ENCODE results near the gene PRR12.
"Not testable (repeated sequence)": the region's sequence is repeated elsewhere in the genome, so short reads cannot be mapped to it uniquely, and the experiment has no call there.

Gene PRR12

DNA sequence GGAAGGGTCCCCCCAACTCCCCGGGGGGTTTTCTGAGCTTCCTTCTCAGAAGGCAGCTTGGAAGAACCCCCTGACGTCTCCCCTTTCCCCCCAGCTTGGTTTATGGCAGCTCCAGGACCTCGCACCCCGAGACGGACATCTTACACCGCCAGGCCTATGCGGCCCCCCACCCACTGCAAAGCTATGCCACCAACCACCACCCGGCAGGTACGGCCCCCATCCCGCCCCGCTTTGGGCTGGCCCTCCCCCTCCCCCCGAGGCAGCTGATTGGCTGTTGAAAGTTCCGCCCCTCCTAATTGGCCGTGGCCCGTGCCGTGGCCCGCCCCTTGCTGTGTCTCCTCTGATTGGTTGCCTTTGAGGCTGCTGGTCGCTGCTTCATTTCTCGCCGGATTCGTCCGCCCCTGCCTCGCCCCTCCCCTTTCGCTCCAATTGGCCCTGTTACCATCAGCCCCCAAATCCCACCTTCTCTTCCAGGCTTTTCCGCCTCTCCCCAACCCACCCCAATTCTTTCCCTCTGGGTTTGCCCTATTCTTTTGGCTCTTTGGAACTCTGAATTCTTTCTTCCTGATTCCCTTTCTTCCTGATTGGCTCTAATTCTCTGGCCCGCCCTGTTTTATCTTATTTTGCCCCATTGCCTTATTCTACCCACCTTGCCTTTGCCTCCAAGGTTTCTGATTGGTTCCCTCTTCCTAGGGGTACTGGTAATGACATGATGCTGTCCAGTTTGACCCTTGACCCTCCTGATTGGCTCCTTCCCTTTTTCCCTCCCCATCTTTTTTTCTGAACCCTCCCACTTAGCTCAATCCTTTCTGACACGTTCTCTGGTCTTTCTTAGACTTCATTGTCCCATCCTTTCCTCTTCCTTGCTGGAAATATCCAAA lies 2.5 kb downstream of the PRR12 start:
- peak; percentile 76 for DNase-seq

DNA sequence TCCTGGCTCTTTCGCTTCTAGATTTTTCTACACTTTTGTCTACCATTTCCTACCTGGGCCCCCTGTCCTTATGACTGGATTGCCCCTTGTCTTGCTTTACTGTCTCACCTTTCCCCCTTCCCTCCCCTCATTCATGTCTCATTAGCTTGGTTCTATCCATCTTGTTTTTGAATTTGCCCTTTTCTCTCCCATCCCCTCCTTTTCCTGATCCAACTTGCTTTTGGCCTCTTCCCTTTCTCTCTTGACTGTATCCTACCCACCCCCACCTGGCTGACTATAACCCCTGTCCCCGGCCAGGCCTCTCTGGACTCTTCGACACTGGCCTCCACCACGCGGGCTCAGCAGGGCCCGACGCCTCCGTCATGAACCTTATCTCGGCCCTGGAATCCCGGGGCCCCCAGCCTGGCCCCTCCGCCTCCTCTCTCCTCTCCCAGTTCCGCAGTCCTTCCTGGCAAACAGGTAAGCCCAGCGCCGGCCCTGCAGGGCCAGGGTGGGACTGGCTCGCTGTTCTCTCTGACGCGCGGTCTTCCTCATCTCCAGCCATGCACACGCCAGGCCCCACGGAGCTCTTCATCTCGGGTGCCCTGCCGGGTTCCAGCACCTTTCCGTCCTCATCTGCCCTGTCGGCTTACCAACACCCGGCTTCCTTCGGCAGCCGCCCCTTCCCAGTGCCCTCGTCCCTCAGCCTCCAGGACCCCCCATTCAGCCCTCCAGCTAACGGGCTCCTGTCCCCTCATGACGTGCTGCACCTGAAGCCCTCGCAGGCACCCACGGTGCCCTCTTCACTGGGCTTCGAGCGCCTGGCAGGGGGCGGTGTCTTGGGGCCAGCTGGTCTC lies 3.4 kb downstream of the PRR12 start:
- no peak for DNase-seq

DNA sequence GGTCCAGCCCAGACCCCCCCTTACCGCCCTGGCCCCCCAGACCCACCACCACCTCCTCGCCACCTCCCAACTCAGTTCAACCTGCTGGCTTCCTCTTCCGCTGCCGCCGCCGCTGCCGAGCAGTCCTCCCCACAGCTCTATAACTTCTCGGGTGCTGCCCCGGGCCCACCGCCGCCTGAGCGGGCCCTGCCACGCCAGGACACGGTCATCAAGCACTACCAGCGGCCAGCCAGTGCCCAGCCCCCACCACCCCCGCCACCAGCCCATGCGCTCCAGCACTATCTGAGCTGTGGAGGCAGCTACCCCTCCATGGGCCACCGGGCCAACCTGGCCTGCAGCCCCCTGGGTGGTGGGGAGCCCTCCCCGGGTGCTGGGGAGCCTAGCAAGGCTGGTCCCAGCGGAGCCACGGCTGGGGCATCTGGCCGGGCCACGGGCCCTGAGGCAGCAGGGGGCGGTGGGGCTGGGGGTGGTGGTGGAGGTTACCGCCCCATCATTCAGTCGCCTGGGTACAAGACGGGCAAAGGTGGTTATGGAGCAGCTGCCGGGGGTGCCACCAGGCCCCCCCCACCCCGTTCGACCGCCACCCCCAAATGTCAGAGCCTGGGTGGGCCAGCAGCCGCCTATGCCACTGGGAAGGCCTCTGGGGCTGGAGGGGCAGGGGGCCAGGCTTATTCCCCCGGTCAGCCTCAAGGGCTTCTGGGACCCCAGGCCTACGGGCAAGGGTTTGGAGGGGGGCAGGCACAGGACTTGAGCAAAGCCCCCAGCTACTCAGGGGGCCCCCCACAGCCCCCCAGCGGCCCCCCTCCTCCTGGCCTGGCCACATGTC lies 4.2 kb downstream of the PRR12 start:
- no peak for DNase-seq

DNA sequence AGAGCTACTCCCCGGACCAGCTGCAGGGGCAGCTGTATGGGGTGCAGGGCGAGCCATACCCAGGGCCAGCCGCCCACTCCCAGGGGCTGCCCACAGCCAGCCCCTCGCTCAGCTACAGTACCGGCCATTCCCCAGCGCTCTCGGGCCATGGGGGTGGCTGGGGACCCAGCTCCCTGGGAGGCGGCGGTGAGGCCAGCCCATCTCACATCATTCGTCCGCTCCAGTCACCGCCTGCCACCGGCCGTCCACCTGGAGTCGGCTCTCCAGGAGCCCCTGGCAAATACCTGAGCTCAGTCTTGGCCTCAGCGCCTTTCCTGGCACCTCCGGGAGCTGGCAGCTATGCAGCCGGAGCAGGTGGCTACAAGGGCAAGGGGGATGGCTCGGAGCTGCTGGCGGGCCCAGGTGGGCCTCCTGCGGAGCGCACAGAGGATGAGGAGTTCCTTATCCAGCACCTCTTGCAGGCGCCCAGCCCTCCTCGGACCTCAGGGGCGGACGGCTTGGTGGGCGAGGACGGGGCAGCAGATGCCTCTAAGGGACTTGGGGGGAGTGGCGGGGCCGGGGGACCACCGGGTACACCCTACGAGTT lies 4.9 kb downstream of the PRR12 start:
- no peak for DNase-seq

DNA sequence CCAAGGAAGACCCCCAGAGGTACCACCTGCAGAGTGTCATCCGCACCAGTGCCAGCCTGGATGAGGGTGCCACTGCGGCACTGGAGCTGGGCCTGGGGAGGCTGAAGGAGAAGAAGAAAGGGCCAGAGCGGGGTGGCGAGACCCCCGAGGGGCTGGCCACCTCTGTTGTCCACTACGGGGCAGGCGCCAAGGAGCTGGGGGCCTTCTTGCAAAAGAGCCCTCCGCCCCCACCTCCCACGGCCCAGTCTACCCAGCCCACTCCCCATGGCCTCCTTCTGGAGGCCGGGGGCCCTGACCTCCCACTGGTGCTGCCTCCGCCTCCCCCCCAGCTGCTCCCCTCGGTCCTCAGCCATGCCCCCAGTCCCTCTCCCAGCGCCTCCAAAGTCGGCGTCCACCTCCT lies 5.4 kb downstream of the PRR12 start:
- DNase-seq = no peak

DNA sequence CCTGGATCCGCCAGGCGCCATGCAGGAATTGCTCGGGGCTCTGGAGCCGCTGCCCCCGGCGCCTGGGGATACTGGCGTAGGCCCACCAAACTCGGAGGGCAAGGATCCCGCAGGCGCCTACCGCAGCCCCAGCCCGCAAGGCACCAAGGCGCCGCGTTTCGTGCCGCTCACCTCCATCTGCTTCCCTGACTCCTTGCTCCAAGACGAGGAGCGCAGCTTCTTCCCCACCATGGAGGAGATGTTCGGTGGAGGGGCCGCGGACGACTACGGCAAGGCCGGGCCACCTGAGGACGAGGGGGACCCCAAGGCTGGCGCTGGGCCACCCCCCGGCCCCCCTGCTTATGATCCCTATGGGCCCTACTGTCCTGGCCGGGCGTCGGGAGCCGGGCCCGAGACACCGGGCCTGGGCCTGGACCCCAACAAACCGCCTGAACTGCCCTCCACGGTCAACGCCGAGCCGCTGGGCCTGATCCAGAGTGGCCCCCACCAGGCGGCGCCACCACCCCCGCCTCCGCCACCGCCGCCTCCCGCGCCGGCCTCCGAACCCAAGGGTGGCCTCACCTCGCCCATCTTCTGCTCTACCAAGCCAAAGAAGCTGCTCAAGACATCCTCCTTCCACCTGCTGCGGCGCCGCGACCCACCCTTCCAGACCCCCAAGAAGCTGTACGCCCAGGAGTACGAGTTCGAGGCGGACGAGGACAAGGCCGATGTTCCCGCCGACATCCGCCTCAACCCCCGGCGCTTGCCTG lies 6.1 kb downstream of the PRR12 start:
- no peak for DNase-seq

DNA sequence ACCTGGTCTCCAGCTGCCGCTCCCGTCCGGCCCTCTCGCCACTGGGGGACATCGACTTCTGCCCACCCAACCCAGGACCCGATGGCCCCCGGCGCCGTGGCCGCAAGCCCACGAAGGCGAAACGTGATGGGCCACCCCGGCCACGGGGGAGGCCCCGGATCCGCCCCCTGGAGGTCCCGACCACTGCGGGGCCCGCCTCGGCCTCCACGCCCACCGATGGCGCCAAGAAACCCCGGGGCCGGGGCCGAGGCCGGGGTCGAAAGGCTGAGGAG lies 6.7 kb downstream of the PRR12 start:
- DNase-seq = no peak

DNA sequence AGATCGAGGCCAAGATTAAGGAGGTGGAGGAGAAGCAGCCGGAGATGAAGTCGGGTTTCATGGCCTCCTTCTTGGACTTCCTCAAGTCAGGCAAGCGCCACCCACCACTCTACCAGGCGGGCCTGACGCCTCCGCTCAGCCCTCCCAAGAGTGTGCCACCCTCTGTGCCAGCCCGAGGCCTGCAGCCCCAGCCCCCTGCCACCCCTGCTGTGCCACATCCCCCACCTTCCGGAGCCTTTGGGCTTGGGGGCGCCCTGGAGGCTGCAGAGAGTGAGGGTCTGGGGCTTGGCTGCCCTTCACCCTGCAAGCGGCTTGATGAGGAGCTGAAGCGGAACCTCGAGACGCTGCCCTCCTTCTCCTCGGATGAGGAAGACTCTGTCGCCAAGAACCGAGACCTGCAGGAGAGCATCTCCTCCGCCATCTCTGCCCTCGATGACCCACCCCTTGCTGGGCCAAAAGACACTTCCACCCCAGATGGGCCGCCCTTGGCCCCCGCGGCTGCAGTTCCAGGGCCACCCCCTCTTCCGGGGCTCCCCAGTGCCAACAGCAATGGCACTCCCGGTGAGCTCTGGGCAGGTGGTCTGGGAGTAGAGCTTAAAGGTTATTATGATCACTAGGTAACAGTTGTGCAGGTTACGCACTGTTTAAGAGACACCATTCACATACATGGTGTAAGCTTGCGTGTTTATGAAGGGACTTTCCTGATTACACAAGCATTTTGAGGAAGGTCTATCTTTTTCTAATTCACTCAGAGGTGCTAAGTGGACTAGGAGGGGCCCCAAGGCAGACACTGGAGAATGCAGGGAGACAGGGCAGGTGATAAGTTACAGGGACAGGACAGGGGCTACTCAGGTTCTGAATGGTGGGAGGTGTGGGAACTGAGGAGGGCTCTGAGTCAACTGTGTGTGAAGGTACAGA lies 8.7 kb downstream of the PRR12 start:
- DNase-seq = no peak

DNA sequence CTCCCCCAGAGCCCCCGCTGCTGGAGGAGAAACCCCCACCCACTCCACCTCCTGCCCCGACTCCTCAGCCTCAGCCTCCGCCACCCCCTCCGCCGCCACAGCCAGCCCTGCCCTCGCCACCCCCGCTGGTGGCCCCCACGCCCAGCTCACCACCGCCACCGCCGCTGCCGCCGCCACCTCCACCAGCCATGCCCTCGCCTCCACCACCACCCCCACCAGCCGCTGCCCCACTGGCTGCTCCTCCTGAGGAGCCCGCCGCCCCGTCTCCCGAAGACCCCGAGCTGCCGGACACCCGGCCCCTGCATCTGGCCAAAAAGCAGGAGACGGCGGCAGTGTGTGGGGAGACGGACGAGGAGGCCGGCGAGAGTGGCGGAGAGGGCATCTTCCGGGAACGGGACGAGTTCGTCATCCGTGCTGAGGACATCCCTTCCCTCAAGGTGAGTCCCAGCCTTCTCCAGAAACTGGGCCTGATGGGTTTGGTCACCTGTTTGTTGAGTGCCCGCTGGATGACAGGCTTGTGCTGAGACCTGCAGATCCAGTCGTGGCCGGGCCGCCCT lies 10.6 kb downstream of the PRR12 start:
- no peak for DNase-seq

DNA sequence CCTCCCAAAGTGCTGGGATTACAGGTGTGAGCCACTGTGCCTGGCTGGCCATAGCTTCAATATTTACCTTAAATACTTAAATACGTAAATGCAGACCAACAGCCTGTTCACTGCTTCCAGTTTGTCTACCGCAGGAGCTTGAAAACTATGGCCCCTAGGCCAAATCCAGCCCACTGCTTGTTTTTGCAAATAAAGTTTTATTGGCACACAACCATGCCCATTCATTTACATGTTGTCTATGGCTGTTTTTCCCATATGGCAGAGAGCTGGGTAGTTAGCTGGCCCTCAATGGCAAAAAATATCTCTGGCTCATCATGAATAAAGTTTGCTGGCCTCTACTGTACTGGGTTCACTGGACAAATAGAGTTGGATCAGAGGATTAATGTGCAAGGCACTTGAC lies 11.8 kb downstream of the PRR12 start:
- no peak for DNase-seq

DNA sequence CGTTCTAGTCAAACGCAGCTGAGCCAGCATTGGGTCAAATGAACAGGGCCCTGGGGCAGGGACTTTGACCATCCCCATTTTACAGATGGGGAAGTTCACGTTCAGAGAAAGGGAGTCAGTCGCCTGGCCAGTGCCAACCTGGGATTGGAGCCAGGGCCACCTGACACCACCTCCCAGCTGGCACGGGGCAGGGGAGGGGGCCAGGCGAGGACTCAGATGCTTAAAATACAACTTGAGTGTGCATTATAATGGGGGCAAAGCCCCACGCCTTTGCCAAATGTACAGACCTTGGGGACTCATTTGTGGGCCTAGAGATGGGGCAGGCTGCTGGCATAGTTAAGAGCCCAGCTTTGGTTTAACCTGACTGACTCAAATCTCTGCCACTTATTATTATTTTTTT lies 14.6 kb downstream of the PRR12 start:
- no peak for DNase-seq

DNA sequence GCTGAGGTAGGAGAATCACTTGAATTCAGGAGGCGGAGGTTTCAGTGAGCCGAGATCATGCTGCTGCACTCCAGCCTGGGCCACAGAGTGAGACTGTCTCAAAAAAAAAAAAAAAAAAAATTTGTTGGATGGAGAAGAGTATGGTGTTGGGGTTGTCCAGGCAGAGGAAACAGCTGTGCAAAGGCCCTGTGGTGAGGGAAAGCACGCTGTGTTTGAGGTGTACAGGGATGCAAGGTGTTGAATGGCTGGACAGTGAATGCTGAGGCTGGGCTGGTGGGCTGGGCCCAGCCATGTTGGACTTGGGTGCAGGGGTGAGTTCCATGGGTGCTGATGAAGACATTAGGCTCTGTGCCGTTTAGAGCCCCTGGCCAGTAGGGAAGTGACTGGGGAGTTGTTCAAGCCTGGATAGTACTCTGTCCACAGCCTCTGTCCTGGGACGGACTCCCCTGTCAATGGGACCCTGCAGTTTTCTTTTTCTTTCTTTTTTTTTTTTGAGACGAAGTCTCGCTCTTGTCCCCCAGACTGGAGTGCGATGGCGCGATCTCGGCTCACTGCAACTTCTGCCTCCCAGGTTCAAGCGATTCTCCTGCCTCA lies 18.6 kb downstream of the PRR12 start:
- DNase-seq = no peak

DNA sequence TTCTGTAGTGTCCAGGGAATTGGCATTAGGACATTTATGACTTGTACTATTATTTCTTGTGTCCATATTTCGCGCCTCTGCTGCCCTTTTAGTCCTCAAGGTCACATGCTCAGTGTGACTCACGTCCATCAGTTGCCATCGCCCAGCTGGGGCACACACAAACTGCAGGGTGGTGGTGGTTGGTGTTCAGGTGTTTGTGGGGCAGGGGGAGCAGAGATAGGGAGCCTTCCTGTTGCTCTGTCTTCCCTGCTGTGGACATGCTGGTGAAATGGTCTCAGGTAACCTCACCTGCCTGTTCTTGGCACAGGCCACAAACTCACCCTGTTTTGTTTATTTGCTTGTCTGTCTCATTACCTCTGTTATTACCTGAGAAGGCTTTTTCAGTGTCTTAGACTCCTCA lies 22.4 kb downstream of the PRR12 start:
- DNase-seq = no peak

DNA sequence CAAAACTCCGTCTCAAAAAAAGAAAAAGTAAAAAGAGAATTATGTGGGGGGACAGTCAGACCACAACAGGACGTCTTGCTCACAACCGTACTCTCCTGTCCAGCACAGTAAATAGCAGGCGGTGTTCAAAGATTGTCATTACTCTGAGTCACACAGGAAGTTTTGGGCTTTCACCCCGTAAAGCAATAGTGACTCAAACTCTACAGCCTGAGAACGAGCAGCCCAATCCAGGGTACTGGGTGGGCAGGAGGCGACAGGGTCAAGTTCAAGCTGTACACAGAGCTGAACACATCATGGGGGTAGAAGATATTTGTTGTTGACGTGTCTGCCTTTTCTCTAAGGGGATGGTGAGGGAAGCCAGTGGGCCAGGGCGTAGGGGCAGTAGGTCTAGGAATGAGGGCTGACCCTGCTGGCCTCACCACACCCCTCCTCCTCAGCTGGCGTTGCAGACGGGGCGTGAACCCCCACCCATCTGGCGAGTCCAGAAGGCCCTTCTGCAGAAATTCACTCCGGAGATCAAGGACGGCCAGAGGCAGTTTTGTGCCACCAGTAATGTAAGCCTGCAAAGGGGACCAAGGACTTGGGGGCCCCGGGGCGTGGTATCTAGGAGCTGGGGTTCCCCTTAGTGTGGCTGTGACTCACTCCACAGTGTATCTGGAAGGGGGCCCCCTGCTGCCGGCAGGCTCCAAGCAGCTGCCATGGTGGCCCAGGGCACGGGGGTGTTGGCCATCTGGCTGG lies 23.3 kb downstream of the PRR12 start:
- DNase-seq = peak; percentile 60

DNA sequence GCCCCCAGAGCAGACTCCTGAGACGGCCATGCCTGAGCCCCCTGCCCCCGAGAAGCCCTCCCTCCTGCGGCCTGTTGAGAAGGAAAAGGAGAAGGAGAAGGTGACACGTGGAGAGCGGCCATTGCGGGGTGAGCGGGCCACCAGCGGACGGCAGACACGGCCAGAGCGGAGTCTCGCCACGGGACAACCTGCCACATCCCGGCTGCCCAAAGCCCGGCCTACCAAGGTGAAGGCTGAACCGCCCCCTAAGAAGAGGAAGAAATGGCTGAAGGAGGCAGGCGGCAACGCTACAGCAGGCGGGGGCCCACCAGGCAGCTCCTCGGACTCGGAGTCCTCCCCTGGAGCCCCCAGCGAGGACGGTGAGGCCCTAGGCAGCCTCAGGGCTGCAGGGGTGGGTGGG lies 24.9 kb downstream of the PRR12 start:
- DNase-seq = no peak

DNA sequence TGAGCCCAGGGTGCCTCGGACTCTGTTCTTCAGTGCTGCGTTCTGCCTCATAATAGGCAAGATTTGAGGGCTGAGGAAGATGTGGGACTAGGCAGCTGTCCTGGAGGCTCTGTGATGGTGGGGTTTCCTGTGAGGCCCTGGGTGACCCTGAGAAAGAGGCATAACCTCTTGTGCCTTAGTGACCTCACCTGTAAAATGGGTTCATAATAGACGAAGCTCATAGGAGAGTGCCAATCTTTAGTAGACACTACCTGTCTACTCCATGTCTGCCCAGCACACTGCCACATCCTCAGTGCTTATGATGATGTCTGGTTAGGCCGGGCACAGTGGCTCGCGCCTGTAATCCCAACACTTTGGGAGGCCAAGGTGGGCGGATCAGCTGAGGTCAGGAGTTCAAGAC lies 25.6 kb downstream of the PRR12 start:
- DNase-seq = no peak

DNA sequence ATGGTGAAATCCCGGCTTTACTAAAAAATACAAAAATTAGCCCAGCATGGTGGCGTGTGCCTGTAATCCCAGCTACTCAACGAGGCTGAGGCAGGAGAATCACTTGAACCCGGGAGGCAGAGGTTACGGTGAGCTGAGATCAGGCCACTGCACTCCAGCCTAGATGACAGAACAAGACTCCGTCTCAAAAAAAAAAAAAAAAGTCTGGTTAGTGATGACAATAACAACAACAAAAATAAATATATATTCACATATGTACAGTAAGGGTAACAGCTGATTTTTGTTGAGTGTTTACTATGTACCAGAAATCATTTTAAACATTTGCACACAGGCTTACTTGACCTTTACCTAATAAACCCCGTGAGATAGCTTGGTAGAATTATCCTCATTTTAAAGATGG lies 26.0 kb downstream of the PRR12 start:
- no peak for DNase-seq

DNA sequence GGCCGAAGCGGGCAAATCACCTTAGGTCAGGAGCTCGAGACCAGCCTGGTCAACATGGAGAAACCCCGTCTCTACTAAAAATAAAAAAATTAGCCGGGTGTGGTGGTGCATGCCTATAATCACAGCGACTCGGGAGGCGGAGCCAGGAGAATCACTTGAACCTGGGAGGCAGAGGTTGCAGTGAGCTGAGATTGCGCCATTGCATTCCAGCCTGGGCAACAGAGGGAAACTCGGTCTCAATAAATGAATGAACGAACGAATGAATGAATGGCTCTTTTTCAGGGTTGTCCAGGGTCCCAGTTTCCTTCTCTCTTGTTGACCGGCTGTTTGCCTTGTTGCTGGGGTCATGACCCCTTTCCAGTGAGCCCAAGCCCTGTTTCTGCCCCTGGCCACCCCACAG lies 26.9 kb downstream of the PRR12 start:
- not testable (repeated sequence) for DNase-seq

DNA sequence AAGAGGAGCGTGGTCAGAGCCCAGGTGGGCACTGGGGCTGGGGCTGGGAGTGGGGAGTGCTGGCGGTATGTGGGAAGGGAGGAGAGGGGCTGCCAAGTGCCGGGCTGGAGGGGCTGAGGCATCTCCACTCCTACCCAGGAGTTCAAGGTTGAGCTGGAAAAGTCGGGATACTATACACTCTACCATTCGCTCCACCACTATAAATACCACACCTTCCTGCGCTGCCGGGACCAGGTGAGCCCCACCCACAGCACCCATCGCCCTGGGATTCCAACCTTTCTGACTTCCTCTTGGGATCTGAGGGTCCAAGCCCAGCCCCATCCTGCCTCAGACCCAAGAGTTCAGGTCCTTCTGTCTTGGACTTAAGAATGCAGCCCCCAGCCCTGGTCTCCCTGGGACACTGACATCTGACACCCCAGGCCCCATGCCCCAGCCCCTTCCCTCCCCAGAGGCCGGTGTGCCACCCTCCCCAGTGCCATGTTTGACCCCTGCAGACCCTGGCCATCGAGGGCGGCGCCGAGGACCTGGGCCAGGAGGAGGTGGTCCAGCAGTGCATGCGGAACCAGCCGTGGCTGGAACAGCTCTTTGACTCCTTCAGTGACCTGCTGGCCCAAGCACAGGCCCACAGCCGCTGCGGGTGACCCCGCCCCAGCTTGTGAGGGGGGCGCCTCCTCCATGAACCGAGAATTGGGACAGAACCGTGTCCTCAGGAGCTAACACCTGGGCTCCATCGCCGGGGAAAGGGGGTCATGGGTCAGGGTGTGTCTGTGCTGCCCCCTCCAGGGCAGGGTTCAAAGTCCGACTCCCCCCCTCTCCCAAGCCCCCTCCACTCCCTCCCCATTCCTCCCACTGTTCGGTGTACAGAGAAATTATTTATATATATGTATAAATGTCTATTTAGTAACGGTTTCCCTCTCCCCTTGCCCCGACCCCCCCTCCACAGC lies 34.3 kb downstream of the PRR12 start:
- no peak for DNase-seq
